Ramos (cell line): Measurements from ENCODE around the gene RAPGEF1.

Experiments used
- in situ Hi-C: fragments of 300-500 bp; cut with MboI; formaldehyde crosslinking; loops from one replicate; pipeline ENCODE4 v1.14.3; 2022; ENCODE audit warnings: low sequenced_read_pairs; ENCODE audit not compliant: unreplicated experiment

Gene RAPGEF1

DNA sequence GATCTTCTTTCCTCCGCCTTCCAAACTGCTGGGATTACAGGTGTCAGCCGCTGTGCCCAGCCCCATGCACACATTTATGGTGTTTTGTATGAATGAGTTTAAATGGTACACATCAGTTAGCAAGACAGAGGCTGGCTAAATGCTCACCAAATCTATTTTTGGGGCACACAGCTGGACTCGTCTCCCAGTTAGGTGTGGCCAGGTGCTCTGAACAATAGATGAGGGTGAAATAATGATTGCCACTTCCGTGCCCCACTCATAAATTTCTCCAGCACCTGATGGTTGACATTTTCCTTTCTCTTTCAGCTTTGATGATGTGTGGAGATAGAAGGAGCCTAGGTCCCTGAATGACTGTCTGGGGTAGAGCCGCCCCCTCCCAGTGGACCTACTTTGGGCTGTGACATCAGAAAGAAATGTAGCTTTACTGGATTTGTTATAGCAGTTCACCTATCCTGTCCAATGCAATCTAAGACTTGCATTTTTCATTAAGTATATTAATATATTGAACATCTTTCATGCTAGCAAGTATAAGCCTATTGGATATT, 8.6 kb upstream of the RAPGEF1 start:
- in situ Hi-C loops, result loop anchor here (5.0 to 10.0 kb wide), 3 partner anchors 144 to 386 kb away; partner anchors contain the start of gene POMT1

DNA sequence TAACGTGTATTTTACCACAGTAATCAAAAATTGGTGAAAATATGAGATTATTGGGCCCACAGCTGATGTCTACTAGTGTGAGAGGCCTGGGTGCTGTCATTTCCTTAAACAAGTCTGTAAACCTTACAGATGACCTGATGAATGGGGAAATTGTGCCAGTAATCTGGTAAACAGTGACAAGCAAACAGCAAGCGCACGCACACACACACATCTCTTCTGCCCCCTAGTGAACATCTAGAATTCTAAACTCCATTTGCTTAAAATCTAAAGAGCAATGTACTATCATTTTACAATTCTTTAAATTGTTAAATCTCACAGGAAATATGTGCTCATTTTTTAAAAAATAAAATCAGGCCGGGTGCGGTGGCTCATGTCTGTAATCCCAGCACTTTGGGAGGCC, 7.5 kb upstream of the RAPGEF1 start:
- in situ Hi-C loops, result loop anchor here (5.0 to 10.0 kb wide), 3 partner anchors 143 to 385 kb away; partner anchors contain the start of gene POMT1

DNA sequence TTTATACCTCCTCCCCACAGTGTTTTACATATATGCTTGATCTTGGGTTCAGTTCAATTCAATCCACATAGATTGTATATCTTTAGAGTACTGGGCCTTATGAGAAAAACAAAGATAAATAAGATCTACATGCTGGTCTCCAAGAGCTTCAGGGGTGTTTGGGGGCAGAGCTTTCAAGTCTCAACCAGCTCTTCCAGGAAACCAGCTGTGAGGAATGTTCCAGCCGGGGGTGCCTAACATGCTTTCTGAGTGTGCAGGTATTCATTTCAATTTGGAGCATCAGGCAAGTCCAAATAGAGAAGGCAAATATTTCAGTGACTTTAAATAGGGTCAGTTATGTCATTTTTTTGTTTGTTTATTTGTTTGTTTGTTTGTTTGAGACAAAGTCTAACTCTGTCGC, 5.7 kb upstream of the RAPGEF1 start:
- in situ Hi-C loops, result loop anchor here (5.0 to 10.0 kb wide), 3 partner anchors 141 to 383 kb away; partner anchors contain the start of gene POMT1

DNA sequence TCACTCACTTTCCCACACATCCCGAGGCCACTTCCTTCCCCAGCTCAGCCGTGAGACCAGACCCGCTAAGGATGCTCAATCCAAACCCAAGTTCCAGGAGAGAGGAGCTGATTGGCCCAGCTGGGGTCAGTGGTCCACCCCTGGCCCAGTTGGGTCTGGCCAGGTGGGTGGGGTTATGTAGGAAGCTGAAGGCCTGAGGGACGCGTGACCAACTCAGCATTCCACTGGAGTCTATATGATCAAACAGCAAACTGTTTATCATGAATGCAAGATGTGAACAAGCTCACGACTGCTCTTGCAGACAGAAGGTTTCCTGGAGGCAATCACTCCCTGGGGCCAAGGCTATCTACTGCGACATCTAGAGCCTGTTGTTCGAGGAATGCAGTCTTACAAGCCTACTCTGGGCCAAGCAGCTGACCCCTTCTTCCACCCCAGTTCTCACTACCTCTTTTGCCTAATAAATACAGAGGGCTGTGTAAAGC, 4.9 kb upstream of the RAPGEF1 start:
- in situ Hi-C loops, result loop anchor here (5.0 to 10.0 kb wide), 4 partner anchors 87 to 382 kb away; partner anchors contain the start of gene POMT1

DNA sequence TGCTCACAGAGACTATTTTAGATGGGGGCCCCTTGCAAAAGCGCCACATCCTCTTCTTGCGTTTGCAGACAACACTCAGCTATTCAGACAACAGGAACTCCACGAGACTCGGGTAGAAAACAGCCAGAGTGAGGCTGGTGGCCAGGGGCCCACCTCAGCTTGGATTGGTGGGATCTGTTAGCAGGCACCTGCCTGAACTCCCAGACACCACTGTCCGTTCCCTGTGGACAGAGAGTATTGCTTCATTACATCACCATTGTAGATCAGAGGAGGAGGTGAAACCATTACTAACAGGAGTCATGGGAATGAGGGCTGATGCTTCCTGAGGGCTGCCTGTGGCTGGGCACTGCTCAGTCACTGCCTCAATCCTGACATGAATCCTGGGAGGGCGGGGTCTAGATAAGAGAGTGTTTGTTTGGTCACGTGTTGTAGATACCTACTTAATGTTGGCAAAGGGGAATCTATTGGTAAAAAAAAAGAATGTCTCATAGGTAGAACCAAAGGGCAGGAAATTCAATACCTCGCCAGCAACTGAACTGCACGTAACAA, 4.4 kb upstream of the RAPGEF1 start:
- in situ Hi-C loops, result loop anchor here (5.0 to 10.0 kb wide), 3 partner anchors 87 to 239 kb away; partner anchors contain the start of gene POMT1

DNA sequence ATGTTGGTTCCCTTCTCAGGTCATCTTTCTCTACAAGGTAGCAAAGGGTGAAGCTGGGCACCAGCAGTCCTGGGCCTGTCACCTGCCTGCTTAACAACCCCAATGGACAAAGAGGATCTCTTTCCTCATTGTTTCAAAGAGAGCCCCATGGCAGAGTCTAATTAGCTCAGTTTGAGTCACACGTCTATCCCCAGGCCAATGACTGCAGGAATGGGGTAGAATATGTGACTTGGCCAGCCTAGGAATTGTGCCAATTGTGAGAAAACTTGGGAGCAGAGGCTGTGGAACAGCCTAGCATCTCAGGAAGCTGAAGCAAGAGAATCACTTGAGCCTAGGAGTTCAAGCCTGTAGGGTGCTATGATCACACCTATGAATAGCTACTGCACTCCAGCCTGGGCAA, 3.6 kb upstream of the RAPGEF1 start:
- in situ Hi-C loops, result loop anchor here (5.0 to 10.0 kb wide), 3 partner anchors 86 to 239 kb away; partner anchors contain the start of gene POMT1

DNA sequence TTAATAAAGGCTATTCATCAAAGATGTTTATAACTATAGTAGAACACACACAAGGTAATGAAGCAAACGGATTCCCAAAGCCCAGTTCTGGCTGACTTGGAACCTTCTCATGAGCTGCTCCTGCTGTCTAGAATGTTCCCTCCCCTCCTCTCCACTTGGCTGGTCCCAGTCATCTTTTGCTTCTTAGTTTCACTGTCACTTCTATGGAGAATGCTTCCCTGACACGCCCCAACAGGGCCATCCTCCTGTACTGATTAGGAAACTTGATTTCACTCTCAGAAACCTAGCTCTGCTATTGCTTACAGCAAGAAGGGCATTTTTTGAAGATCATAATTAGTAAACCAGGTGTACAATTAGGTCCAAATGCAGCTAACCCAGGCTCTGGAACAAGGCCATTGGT, 3.2 kb upstream of the RAPGEF1 start:
- in situ Hi-C loops, result loop anchor here (5.0 to 10.0 kb wide), 3 partner anchors 86 to 238 kb away; partner anchors contain the start of gene POMT1

DNA sequence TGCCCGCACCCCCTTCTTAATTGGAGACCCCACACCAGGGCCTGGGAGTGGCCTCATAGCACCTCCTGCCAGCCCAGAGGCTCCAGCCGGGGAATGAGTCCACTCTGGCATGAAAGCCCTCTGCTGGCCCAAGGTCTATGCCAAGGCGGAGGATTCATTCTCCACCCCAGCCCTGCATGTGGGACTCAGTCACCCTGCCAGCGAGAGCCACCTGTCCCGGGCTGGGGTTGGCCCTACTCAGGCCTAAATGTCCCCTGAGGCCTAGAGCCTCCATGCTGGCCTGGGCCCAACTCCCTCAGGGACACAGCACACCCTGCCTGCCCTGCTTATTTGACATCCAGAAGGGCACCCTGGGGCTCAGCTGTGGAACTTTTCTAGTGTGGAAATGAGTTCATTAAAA, 1.0 kb upstream of the RAPGEF1 start:
- in situ Hi-C loops, result loop anchor here (5.0 to 10.0 kb wide), 3 partner anchors 84 to 236 kb away; partner anchors contain the start of gene POMT1

DNA sequence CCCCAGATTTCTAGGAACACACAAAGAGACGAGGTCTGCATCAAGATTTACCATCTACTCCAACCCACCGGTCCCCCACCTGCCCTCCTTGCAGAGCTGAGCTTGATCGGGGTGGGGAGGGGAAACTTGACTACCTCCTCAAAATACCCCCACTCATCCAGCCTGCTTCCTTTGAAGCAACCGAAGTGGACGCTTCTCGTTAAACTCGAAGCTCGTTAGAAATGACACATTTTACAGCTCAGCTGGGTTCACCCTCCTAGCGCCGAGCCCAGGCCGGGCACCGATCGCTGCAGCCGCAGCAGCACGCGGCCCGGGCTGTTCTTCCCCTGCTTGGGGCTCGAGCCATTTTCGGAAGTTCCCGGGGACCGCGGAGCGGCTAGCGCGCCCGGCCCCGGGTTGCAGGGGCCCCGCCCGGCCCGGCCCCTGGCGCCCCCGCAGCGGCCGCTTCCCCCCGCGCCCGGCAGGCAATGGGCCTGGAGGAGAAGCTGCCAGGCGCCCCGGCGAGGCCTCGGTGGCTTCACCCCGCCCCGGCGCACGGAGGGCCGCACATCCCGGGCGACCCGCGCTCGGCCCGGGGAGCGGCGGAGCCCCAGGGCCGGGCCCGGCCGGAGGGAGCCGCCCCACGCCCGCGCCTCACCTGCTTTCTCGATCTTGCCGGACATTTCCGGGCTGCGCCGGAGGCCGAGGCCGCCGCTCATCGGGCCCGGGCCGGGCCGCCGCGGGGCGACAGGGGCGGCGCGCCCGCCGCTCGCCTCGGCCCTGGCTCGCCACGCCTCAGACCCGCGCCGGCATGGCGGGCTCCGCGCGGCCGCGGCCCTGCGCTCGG, 530 bp downstream of the RAPGEF1 start:
- in situ Hi-C loops, result loop anchor here (10.0 kb wide), 1 partner anchor 475 kb away; no protein-coding TSS in a partner anchor

DNA sequence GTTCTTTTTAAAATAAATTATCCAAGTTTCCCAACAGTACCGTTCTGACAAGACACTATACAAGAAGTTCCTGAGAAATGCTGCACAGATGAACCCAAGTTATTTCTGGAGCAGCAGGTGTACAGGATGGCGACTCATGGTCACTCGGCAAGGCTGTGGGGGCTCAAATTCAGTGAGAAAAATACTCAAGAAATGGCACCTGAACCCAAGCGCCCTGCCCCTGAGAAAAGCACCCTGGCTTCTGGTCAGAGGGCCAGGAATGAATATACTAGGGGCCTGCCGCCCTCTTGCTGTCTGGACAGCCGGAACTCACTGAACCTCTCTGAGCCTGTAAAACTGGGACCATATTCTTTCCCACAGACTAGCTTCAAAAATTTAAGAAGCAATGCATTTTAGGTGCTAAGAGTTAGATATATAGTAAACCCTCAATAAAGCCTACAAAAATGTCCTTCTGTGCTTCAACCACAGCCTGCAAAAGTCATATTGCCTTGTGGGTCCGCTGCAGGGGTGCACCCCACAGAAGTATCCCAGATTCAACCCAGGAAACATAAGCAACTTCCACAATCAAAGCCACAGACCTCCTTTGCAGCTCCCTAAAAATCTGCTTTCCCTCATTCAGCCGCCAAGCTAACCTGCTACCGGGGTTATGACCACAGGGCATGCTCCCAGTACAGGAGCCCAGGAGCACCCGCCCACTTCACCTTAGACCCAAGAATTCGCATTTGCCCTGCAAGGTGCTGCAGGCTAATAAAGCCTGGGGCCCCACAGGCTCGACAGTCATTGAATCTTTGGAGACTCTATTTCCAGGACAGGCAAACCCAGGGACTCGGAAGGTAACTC, 1.4 kb downstream of the RAPGEF1 start:
- in situ Hi-C loops, result loop anchor here (10.0 kb wide), 1 partner anchor 474 kb away; no protein-coding TSS in a partner anchor

DNA sequence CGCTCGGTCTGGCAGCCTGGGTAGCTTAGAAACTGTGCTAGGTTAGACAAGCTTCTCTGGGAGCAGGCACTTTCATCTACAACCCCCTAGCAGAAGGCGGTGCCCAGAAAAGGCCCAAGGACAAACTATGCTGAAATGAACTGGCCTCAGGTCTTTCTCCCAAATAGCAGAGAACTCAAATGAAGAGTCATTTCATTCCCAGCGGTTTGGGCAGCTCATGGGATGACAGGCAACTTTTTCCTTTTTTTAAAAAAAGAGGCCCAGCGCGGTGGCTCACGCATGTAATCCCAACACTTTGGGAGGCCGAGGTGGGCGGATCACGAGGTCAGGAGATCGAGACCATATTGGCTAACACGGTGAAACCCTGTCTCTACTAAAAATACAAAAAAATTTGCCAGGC, 2.5 kb downstream of the RAPGEF1 start:
- in situ Hi-C loops, result loop anchor here (10.0 kb wide), 1 partner anchor 473 kb away; no protein-coding TSS in a partner anchor

DNA sequence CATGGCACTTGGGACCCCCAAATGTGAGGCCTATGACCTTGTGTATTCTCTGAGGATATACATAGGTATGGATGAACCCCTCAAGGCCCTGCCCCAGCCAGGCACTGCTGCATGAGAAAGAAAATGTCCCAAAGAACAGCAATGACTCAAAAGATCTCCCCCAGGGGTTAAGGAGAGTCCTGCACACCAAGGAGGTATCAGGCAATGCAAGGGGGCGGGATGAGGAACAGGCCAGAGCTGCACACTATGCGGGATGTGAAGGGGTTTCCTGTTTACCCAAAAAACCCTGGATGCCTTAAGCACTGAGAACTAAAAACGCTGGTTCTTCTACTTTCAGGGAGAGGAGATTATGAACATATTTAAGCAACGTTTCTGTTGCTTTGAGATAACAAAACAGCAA, 3.4 kb downstream of the RAPGEF1 start:
- in situ Hi-C loops, result loop anchor here (10.0 kb wide), 1 partner anchor 472 kb away; no protein-coding TSS in a partner anchor

DNA sequence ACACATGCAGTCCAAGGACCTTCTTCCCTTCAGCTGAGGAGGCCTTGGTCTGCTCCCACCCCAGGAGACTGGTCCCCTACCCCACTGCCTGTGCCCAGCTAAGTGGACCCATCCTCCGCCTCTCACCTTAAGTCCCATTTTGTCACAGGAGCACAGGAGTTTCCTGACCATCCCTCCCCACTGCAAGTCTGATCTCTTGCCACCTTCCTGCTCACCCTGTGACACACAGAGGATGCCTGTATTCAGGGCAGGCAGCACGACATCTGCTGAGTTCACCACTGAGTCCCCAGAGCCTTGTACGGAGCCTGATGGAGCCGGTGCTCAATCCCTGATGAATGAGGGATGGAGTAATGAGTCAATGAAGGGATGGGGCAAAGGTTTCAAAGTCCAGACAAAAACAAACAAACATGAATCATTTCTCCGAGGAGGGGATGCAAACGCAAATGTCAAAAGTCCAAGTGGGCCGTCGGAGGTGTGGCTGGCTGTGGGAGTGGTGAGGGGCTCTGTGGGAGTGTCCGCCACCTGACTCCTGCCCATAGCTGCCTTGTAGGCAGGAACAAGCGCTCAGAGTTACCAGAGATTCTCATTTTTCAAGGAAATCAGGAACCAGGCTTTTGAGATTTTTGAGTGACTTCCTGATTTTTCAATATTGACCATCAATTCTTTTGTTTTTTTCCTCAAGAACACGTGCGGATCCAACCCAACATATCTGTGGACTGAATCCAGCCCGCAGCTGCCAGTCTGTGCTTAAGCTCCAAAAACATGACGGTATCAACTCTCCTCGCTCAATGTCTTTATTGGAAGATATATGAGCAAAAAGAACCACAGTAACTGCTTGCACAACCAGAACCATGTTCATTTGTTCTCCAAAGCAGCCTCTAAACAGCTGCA, 4.4 kb downstream of the RAPGEF1 start:
- in situ Hi-C loops, result loop anchor here (10.0 kb wide), 1 partner anchor 471 kb away; no protein-coding TSS in a partner anchor

DNA sequence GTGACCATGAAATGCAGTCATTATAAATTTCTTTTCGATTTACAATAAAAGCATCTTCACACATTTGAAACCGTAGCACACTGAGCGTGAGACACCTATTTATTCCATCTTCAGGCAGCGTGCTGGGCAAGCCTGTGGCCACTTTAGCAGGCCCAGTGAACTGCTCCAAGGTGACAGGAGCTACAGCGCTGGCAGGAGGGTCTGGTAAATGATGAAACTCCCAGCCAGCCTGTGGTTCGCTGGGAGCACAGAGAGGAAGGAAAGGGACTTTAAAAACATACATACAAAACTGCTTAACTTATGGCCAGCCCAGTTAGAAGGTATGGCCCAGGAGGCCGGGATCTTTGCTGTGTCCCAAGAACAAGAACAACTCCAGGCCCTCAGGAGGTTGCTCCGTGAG, 5.1 kb downstream of the RAPGEF1 start:
- in situ Hi-C loops, result loop anchor here (10.0 kb wide), 1 partner anchor 470 kb away; no protein-coding TSS in a partner anchor

DNA sequence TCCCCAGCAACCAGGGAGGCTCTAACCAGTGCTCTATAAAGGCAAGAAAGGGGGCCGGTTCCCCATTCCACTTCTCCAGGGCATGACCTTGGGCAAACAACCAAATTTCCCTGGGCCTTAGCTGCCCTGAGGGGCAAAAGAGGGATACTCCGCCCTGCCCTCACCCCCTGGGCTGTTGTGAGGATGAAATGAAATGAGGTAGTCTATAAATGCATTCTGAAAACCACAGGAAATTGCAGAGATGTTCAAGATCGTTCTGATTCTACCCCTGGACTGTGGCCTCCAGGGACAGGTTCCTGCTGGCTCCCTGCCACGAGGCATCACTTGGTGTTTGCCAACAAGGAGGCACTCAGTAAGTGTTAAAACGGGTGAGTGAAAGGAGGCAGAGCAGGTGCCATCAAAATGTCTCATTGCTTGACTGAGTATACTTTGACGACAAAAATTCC, 5.7 kb downstream of the RAPGEF1 start:
- in situ Hi-C loops, result loop anchor here (10.0 kb wide), 1 partner anchor 469 kb away; no protein-coding TSS in a partner anchor

DNA sequence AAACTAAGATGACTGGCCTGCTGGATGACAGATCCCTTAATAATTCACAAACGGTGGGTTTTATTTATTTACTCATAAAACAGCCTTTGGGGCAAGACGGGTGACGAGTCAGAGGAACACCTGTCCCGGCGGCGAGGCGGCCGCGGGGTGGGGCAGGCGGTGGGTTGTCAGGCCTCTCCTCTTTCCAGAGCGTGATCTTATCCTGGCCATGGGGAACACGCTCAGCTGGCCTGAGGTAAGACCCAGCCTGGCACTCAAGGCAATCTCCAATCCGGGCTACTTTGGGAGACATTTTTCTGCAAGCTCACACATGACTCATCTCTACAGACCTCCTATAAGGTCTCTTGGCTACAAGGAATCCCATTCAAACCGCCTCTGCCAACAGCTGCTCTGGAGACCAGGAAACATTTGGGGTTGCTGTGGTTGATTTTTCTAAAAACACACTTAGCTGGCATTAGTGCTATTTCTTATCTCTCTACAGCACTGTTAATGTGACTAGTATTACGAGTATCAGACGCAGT, 6.3 kb downstream of the RAPGEF1 start:
- in situ Hi-C loops, result loop anchor here (10.0 kb wide), 1 partner anchor 469 kb away; no protein-coding TSS in a partner anchor

DNA sequence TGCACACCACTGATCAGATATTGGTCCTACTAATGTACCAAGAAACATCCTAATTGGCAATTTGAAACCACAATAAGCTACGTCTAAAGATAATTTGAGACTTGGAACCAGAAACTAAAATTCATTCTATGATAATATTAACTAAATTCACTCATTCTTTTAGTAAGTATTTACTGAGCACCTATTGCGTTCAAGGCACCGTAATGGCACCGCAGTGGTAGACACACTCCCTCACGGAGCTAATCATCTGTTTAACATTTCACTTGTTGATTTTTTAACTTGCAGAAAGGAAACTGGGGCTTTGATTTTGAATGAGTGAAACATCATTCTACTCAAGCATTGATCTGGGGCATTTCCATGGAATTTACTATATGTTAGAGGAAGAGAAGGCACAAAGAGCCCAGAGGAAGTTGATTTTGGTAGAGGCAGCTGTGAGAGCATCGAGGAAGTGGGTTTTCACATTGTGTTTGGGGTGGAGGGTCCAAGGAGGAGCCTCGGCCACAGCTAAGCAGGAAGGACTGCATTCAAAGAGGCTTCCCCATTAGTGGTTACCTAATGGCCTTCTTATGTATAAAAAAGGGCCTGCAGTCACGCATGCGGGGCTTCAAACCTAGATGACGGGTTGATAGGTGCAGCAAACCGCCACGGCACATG, 7.1 kb downstream of the RAPGEF1 start:
- in situ Hi-C loops, result loop anchor here (10.0 kb wide), 1 partner anchor 468 kb away; no protein-coding TSS in a partner anchor
